Esophagus squamous epithelium (tissue), 5 donors: ENCODE measurements around the gene SV2B. TPM values are rescaled to one million over a fixed set of nuclear protein-coding genes. Genes with fewer than 3 reads are reported as not detected.

Source experiments
- DNase-seq: peaks from one replicate; lab custom pipeline; 2025; lab: John Stamatoyannopoulos, UW
- H3K27ac ChIP-seq, 4 donors: fragments of 200-600 bp; sonication (generic); one replicate each; pipeline ENCODE4 v1.5.1; 2016 to 2019; ENCODE audit warnings: mild to moderate bottlenecking in 1 of 4
- H3K27me3 ChIP-seq, 4 donors: fragments of 200-600 bp; sonication (generic); 1 replicate in 3 of 4; 2 replicates in 1 of 4; pipeline versions ENCODE4 v1.5.1 to v1.6.0; 2017 to 2021; ENCODE audit warnings: antibody characterized with exemption in 1 of 4
- H3K36me3 ChIP-seq, 3 donors: fragments of 200-600 bp; sonication (generic); one replicate each; pipeline ENCODE4 v1.5.1; 2016 to 2019
- H3K4me1 ChIP-seq, 3 donors: fragments of 200-600 bp; sonication (generic); one replicate each; pipeline ENCODE4 v1.5.1; 2017 to 2019
- H3K4me3 ChIP-seq, 4 donors: fragments of 200-600 bp; sonication (generic); 1 replicate in 3 of 4; 2 replicates in 1 of 4; pipeline ENCODE4 v1.5.1; 2016 to 2019; ENCODE audit warnings: mild to moderate bottlenecking in 2 of 4, moderate library complexity in 1 of 4
- H3K9me3 ChIP-seq, 3 donors: fragments of 200-600 bp; sonication (generic); one replicate each; pipeline ENCODE4 v1.5.1; 2016 to 2019
- POLR2A ChIP-seq, 4 donors: fragments of 450-650 bp; IDR thresholded peaks; one replicate each; pipeline ENCODE4 v1.6.1; 2017; ENCODE audit warnings: antibody characterized with exemption in 4 of 4, mild to moderate bottlenecking in 4 of 4, moderate library complexity in 3 of 4
- WGBS, 2 donors: methylation state at CpG; one replicate each; pipeline ENCODE4 v1.1.5; 2018; 5-methylcytosine and 5-hydroxymethylcytosine counted together
- intact Hi-C: fragments of 100-400 bp; cut with DNase I; formaldehyde crosslinking; loops from one replicate; pipeline ENCODE4 v1.15.0; 2022
- total RNA-seq, 4 donors: library from RNA; depleted of rRNA; stranded (reverse); fragments of >200 nt; gene quantifications; one replicate each; pipeline ENCODE4 v1.1.0, GENCODE V29; 2016
- TF ChIP-seq, protein P1 (sequence below), 6 experiments: fragments of 450-650 bp in 4 of 6; fragments of 200-600 bp in 2 of 6; sonication (generic) in 2 of 6; IDR thresholded peaks; one replicate each; pipeline ENCODE4 v1.5.1; 2016 to 2019; ENCODE audit warnings: antibody characterized with exemption in 6 of 6, mild to moderate bottlenecking in 4 of 6, moderate library complexity in 4 of 6
- donor health status: DM: yes; HTN: yes; CAD: no.

The SV2B gene
- total RNA-seq, 4 donors from 2014 or later: 0.04 to 0.95 (median 0.59) TPM; not detected in 1

DNA sequence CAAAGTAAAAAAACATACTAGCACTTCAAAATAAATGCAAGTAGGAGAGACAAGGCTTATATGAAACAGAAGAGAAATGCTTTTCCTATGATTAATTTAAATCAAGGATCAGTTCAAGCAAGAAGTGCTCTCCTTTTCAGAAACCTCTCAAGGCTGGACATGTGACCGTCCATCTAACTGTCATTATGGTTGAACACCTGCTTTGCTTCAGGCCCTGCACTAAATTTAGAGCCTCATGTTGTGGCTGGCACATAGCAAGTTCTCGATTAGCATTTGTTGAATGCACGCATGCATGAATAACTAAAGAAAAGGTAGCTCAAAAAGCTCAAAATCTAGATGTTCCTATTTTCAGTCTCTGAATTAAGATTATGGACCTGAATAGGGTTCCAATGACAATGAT lies 82.0 kb downstream of the SV2B start:
- H3K27ac ChIP-seq: no peak overlapping the region
- H3K9me3 ChIP-seq: no peaks in the 10 kb centered on the region
- no peak overlapping the region for H3K4me3 ChIP-seq
- WGBS, 2 donors: 60 to 80% methylated on average over 3 of the region's 3 CpGs
- H3K4me1 ChIP-seq: no peaks in the 10 kb centered on the region
- intact Hi-C loops: no loop called here
- DNase-seq: no peak
- H3K36me3 ChIP-seq: no peaks in the 10 kb centered on the region
- TF ChIP-seq, protein P1, sequence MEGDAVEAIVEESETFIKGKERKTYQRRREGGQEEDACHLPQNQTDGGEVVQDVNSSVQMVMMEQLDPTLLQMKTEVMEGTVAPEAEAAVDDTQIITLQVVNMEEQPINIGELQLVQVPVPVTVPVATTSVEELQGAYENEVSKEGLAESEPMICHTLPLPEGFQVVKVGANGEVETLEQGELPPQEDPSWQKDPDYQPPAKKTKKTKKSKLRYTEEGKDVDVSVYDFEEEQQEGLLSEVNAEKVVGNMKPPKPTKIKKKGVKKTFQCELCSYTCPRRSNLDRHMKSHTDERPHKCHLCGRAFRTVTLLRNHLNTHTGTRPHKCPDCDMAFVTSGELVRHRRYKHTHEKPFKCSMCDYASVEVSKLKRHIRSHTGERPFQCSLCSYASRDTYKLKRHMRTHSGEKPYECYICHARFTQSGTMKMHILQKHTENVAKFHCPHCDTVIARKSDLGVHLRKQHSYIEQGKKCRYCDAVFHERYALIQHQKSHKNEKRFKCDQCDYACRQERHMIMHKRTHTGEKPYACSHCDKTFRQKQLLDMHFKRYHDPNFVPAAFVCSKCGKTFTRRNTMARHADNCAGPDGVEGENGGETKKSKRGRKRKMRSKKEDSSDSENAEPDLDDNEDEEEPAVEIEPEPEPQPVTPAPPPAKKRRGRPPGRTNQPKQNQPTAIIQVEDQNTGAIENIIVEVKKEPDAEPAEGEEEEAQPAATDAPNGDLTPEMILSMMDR (IDR thresholded peaks at IDR 0.05): no peak
- TF ChIP-seq POLR2A (IDR thresholded peaks at IDR 0.05): no peak
- H3K27me3 ChIP-seq: peaks cover 0 to 25% (median 0%) of the 10 kb centered on the region in 4 donors

DNA sequence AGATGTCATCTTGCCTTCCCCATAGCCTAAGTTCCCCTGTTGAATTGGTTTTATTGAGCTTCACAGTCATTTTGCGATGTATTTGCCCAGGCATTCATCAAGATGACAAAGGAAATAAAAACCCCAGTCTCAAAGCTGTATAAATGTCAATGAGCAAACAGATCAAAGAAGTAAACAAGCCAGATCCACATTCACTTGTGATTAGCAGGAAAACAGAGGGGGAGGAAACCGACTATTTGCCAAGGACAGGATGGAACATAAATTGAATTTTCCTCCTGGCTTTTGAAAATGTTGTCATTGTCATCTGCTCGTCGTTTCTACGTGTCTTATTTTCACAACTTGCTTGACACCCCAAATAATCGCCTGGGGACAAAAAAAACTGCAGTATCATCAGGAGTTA lies 83.5 kb downstream of the SV2B start:
- Histone ChIP-seq H3K36me3 (no peaks in the 10 kb centered on the region), H3K27me3 (peaks cover 0 to 25% (median 0%) of the 10 kb centered on the region in 4 donors), H3K27ac (no peak overlapping the region), H3K4me3 (no peak overlapping the region), H3K4me1 (no peaks in the 10 kb centered on the region), H3K9me3 (no peaks in the 10 kb centered on the region)
- DNase-seq: no peak
- TF ChIP-seq POLR2A (IDR thresholded peaks at IDR 0.05): no peak
- TF ChIP-seq, protein P1 (IDR thresholded peaks at IDR 0.05): no peak
- WGBS, 2 donors: 25 to 34% methylated on average over 6 of the region's 6 CpGs
- intact Hi-C loops: no loop called here

DNA sequence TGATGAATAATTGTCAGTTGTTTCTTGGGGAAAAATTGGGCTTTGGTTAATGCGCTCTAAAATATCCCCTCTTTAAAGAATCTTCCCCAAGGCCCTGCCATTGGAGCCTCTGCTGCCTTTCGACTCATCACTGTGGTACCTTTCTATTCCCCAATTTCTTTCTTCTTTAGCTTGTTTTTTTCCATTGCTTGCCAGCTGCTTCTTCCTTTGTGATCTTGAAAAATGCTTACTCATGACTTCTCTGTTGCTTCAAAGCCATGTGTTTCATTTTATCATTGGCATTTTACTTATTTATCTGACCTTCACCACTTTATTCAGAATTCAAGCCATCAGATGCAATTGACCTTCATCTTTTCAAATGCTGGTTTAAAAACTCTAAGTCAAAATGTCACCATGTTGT lies 84.4 kb downstream of the SV2B start:
- H3K27ac ChIP-seq: no peak overlapping the region
- no peaks in the 10 kb centered on the region for H3K36me3 ChIP-seq
- H3K4me1 ChIP-seq: no peaks in the 10 kb centered on the region
- intact Hi-C loops: no loop called here
- no peak overlapping the region for H3K4me3 ChIP-seq
- no peaks in the 10 kb centered on the region for H3K9me3 ChIP-seq
- H3K27me3 ChIP-seq: peaks cover 0 to 25% (median 0%) of the 10 kb centered on the region in 4 donors
- 79 to 81% methylated on average over 2 of the region's 2 CpGs for WGBS, 2 donors
- DNase-seq: no peak
- TF ChIP-seq, protein P1 (IDR thresholded peaks at IDR 0.05): no peak
- TF ChIP-seq POLR2A (IDR thresholded peaks at IDR 0.05): no peak

DNA sequence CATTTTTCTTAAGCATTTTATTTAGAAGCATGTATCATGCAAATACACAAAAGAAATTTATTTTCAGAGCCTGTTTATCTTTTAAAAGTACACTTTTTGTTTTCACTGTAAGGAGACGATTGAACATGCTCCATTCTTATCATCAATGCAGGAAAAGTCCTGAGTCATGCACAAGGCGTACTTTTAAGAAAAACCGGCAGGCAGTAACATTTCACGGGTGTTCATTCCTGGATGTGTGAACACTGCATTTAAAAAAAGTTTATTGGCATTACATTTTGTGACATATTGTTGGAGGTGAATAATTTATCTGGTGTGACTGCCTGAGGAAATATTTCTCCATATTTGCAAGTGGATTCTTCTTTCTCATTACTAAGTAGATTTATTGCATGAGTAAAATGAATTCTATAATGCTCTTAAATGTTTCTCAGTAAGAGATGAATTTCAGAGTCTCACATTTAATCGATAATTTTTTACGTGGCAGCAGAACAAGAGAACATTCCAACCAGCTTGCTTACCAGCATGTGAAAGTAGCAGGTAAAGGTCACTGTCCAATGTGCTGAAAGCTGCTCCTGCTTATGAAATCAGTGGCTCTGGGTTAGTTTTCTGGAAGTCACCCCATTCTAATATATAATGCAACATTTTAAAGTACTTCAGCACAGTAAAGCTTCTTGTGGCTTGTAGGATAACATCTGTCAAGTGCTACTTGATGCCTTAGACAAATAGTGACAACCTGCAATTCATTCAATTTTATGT lies 87.0 kb downstream of the SV2B start:
- Histone ChIP-seq H3K27ac (no peak overlapping the region), H3K9me3 (no peaks in the 10 kb centered on the region), H3K4me1 (no peaks in the 10 kb centered on the region), H3K4me3 (no peak overlapping the region), H3K36me3 (no peaks in the 10 kb centered on the region), H3K27me3 (peaks cover 0 to 16% (median 0%) of the 10 kb centered on the region in 4 donors)
- intact Hi-C loops: no loop called here
- TF ChIP-seq, protein P1 (IDR thresholded peaks at IDR 0.05): no peak
- TF ChIP-seq POLR2A (IDR thresholded peaks at IDR 0.05): no peak
- no peak for DNase-seq
- 32 to 54% methylated on average over 6 of the region's 6 CpGs for WGBS, 2 donors

DNA sequence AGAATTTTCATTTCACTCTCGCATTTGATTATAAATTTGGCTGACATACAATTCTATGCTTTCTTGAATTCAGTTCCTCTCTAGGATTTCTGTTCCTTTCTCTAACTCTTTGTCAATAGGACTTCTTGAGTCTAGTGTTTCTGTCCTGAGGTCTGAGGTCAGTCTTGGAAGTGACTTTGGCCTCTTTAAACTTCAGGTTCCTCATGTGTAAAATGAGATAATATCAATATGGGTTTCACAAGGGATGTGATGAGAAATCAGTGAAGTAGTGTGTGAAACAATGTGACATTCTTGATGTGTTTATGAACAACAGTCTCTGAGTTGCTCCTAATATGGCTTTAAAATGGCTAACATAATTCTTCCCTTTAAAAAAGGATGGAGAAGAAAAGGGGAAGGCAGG lies 92.2 kb downstream of the SV2B start:
- 61 to 93% methylated on average over 1 of the region's 1 CpG for WGBS, 2 donors
- Histone ChIP-seq H3K9me3 (no peaks in the 10 kb centered on the region), H3K4me3 (no peak overlapping the region), H3K4me1 (no peaks in the 10 kb centered on the region), H3K27ac (no peak overlapping the region), H3K36me3 (no peaks in the 10 kb centered on the region), H3K27me3 (peaks cover 0 to 22% (median 0%) of the 10 kb centered on the region in 4 donors)
- DNase-seq: no peak
- intact Hi-C loops: no loop called here
- no peak for TF ChIP-seq POLR2A (IDR thresholded peaks at IDR 0.05)
- TF ChIP-seq, protein P1 (IDR thresholded peaks at IDR 0.05): no peak
